UCSD-AML1 (cell line): ENCODE data around the gene SLC17A3.

ENCODE experiments used
- DNase-seq: peaks from one replicate; lab custom pipeline; 2025; ENCODE audit not compliant: unreplicated experiment; lab: John Stamatoyannopoulos, UW

Gene SLC17A3

GRCh38 chr6:25842526-25842925 is 31.5 kb downstream of the SLC17A3 start:
- no peak for DNase-seq

- no peak for DNase-seq
These were observed 38.4 kb downstream of the SLC17A3 start for GRCh38 chr6:25835442-25836283.

GRCh38 chr6:25834950-25835349 is 39.1 kb downstream of the SLC17A3 start:
- DNase-seq: no peak

- DNase-seq: no peak
These were observed 40.9 kb downstream of the SLC17A3 start for GRCh38 chr6:25833136-25833535.

GRCh38 chr6:25832670-25833069 is 41.4 kb downstream of the SLC17A3 start:
- DNase-seq: no peak

- DNase-seq: no peak
These were observed 41.8 kb downstream of the SLC17A3 start for GRCh38 chr6:25832307-25832662.

GRCh38 chr6:25831532-25832306 is 42.3 kb downstream of the SLC17A3 start, which contains the start of gene SLC17A1:
SLC17A1 (minus strand) TSS chr6:25832052; CDS start chr6:25830557, 1,495 bp downstream.
- no peak for DNase-seq

GRCh38 chr6:25830458-25830857 is 43.6 kb downstream of the SLC17A3 start:
- DNase-seq: no peak

GRCh38 chr6:25829375-25829774 is 44.7 kb downstream of the SLC17A3 start:
- no peak for DNase-seq

- no peak for DNase-seq
These were observed 52.7 kb downstream of the SLC17A3 start for GRCh38 chr6:25821341-25821740.

GRCh38 chr6:25816252-25816651 is 57.8 kb downstream of the SLC17A3 start:
- DNase-seq: no peak

- no peak for DNase-seq
These were observed 58.8 kb downstream of the SLC17A3 start for GRCh38 chr6:25815194-25815593.

- DNase-seq: no peak
These were observed 69.2 kb downstream of the SLC17A3 start for GRCh38 chr6:25804804-25805203.

GRCh38 chr6:25801436-25801835 is 72.6 kb downstream of the SLC17A3 start:
- no peak for DNase-seq
